DMS153 (cell line): Measurements from ENCODE around the gene TRMO.

ENCODE experiments used
- DNase-seq: peaks from one replicate; lab custom pipeline; 2025; lab: John Stamatoyannopoulos, UW

The TRMO gene

DNA sequence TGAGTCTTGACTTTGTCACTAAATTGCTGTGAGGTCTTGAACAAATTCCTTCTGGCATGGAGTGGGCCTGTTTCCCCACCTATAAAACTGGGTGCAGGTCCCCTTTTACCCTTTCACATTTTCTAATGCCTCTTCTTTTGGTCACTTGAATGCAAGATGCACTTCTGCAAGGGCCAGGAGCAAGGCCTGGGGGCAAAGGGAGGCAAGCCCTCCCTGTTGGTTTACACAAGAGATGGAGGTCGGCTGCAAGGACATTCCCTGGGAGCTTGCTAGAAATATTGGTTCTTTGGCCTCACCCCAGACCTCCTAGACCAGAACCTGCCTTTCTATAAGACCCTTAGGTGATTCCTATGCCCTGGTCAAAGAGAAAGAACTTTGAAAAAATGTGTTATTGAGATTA lies 63.5 kb downstream of the TRMO start:
- no peak for DNase-seq

DNA sequence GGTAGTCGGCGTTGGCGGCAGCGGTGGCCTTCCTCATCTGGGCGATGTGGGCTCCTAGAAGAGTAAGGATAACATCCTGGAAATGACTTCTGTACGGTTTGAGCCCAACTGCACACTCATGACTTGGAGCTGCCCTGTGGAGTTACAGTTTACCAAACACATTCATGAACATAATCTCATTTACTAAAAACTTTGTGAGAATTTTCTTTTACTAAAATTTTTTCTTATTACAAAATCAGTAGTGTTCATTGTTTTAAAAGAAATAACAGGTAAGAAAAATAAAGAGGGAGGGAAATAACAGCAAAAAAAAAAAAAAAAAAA lies 63.9 kb downstream of the TRMO start:
- no peak for DNase-seq

- DNase-seq, result no peak
Observed at GRCh38 chr9:97857606-97858392, 64.5 kb downstream of the TRMO start.

DNA sequence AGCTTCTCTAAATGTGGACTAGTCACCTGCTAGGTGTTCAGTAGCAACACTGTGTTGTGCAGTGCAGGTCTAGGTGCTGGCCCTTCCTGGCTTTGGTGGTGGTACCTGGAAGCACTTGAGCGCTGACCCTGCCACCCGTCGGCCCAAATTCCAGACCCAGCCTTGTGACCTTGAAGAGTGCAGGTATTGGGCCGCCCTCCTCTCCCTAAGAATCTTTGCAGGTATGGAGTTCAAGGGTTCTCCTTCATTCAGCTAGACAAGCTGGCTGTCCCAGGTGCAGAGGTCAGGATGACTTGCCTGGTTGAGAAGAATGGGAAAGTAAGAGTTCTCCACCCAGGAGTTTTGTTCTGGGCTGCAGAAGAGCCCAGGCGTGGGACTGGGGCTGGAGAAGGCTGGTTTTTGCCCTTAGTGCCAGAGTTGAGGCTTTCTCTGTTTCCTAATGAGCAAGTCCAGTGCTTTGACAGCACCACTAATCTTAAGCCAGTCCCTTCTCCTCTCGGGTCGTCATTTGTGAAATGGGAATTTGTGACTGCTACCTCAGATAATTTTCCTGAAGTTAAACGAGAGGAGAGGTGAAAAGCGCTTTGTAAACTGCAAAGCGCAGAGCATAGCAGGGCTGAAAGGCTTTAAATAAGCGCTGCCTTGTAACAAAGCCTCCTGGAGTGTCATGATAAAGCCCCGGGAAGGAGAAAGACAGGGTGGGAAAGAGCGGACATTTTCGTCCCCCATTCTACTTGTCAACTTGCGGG lies 65.3 kb downstream of the TRMO start:
- no peak for DNase-seq

DNA sequence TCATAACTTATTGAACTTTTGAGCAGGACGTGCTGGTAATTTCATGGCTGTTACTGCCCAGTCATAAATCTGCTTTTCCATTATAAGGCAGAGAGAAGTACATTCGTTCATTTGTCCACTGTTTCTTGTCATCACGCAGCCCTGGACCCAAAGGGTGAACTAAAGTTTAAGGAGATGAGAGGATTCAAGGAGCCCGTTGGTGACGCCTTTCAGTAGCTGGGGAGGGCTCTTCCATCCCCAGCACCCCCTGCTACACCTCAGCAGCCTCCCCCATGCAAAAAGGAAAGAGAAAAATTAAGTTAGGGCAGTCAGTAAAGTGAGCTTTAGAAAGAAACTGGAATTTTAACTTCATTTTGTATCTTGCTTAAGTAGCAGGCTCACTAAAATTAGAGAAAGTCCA lies 66.4 kb downstream of the TRMO start:
- no peak for DNase-seq

- no peak for DNase-seq
Observed at GRCh38 chr9:97855486-97855875, 66.8 kb downstream of the TRMO start.

DNA sequence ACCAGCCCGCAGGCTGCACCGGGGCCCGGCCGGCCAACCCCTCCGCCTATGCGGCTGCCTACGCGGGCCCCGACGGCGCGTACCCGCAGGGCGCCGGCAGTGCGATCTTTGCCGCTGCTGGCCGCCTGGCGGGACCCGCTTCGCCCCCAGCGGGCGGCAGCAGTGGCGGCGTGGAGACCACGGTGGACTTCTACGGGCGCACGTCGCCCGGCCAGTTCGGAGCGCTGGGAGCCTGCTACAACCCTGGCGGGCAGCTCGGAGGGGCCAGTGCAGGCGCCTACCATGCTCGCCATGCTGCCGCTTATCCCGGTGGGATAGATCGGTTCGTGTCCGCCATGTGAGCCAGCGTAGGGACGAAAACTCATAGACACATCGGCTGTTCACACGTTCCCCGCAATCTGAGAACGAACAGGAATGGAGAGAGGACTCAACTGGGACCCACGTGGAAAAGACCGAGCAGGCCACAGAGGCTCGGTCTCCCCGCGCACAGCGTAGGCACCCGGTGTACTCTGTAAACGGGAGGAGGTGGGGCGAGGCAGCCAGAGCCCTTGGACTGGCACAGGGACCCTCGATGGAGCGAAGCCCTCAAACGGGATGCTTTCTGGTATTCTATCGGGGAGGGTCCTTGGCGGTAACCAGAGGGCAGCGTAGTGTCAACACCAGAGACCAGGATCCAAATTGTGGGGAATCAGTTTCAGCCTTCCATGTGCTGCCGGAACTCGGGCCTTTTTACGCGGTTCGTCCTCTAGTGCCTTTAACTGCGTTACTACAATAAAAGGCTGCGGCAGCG lies 67.4 kb downstream of the TRMO start:
- DNase-seq, result no peak
